H9 (cell line): ENCODE data around the gene ZNF846. TPM values are rescaled to one million over a fixed set of nuclear protein-coding genes. Genes with fewer than 3 reads are reported as not detected.
A peak's percentile ranks its signal among the peaks of the same experiment; 100 is the strongest.

ENCODE experiments used
- DNase-seq: peaks from one replicate; pipeline ENCODE4 v3.0.0-alpha.2; 2017
- H2AFZ ChIP-seq: one replicate; pipeline ENCODE4 v1.6.1; 2013; ENCODE audit warnings: mild to moderate bottlenecking, low read length, control low read depth, moderate library complexity
- H2AK5ac ChIP-seq: 2 replicates; pipeline ENCODE4 v1.6.1; 2013; ENCODE audit warnings: low read length, control low read depth, mixed read lengths; ENCODE audit not compliant: insufficient read length
- H2BK120ac ChIP-seq: one replicate; pipeline ENCODE4 v1.6.1; 2013; ENCODE audit warnings: low read depth, mild to moderate bottlenecking, low read length, control low read depth, inconsistent platforms; ENCODE audit not compliant: poor library complexity, severe bottlenecking
- H2BK12ac ChIP-seq: 2 replicates; pipeline ENCODE4 v1.6.1; 2013; ENCODE audit warnings: low read length, control low read depth, mixed read lengths, low read depth; ENCODE audit not compliant: insufficient read length
- H2BK15ac ChIP-seq: 2 replicates; pipeline ENCODE4 v1.6.1; 2013; ENCODE audit warnings: low read depth, low read length, control low read depth
- H2BK20ac ChIP-seq: one replicate; pipeline ENCODE4 v1.6.1; 2013; ENCODE audit warnings: low read depth, mild to moderate bottlenecking, low read length, control low read depth, inconsistent platforms; ENCODE audit not compliant: poor library complexity, severe bottlenecking
- H2BK5ac ChIP-seq: 2 replicates; pipeline ENCODE4 v1.6.1; 2013; ENCODE audit warnings: low read length, control low read depth, mixed read lengths; ENCODE audit not compliant: insufficient read length
- H3K14ac ChIP-seq: 2 replicates; pipeline ENCODE4 v1.6.1; 2013; ENCODE audit warnings: low read length, control low read depth; ENCODE audit not compliant: insufficient read depth
- H3K18ac ChIP-seq: 2 replicates; pipeline ENCODE4 v1.6.1; 2013; ENCODE audit warnings: low read depth, mild to moderate bottlenecking, mixed read lengths, low read length, control low read depth; ENCODE audit not compliant: insufficient read length
- H3K23ac ChIP-seq: 2 replicates; pipeline ENCODE4 v1.6.1; 2013; ENCODE audit warnings: low read length, control low read depth, mixed read lengths, low read depth; ENCODE audit not compliant: insufficient read length
- H3K23me2 ChIP-seq: 2 replicates; pipeline ENCODE4 v1.6.1; 2013; ENCODE audit warnings: low read depth, mild to moderate bottlenecking, mixed read lengths, low read length, control low read depth; ENCODE audit not compliant: insufficient read length, poor library complexity, severe bottlenecking
- H3K27ac ChIP-seq: 2 replicates; pipeline ENCODE4 v1.5.1; 2013; ENCODE audit warnings: low read length, control low read depth, mixed read lengths, low read depth; ENCODE audit not compliant: insufficient read length
- H3K27me3 ChIP-seq: 2 replicates; pipeline ENCODE4 v1.6.1; 2013; ENCODE audit warnings: low read length, control low read depth, inconsistent platforms; ENCODE audit not compliant: insufficient read depth
- H3K4ac ChIP-seq: 2 replicates; pipeline ENCODE4 v1.6.1; 2013; ENCODE audit warnings: low read depth, mild to moderate bottlenecking, control low read depth, inconsistent platforms, low read length, moderate library complexity
- H3K4me1 ChIP-seq: 2 replicates; pipeline ENCODE4 v1.6.1; 2013; ENCODE audit warnings: low read length, control low read depth, inconsistent platforms; ENCODE audit not compliant: insufficient read depth
- H3K4me2 ChIP-seq: 2 replicates; pipeline ENCODE4 v1.6.1; 2013; ENCODE audit warnings: low read length, control low read depth, mixed read lengths; ENCODE audit not compliant: insufficient read length, insufficient read depth
- H3K56ac ChIP-seq: 2 replicates; pipeline ENCODE4 v1.6.1; 2013; ENCODE audit warnings: low read depth, mild to moderate bottlenecking, mixed read lengths, low read length, control low read depth; ENCODE audit not compliant: insufficient read length
- H3K79me1 ChIP-seq: 2 replicates; pipeline ENCODE4 v1.6.1; 2013; ENCODE audit warnings: low read depth, mild to moderate bottlenecking, moderate library complexity, low read length, control low read depth, inconsistent platforms; ENCODE audit not compliant: insufficient read depth, poor library complexity, severe bottlenecking
- H3K79me2 ChIP-seq: 2 replicates; pipeline ENCODE4 v1.6.1; 2013; ENCODE audit warnings: low read length, control low read depth, inconsistent platforms; ENCODE audit not compliant: insufficient read depth
- H3K9ac ChIP-seq: 2 replicates; pipeline ENCODE4 v1.6.1; 2013; ENCODE audit warnings: low read length, control low read depth, mixed read lengths; ENCODE audit not compliant: insufficient read length; ENCODE audit errors: extremely low read depth
- H3K9me3 ChIP-seq: one replicate; pipeline ENCODE4 v1.6.1; 2013; ENCODE audit warnings: low read depth, low read length, inconsistent platforms; ENCODE audit not compliant: control insufficient read depth
- H3T11ph ChIP-seq: one replicate; pipeline ENCODE4 v1.6.1; 2013; ENCODE audit warnings: mild to moderate bottlenecking, low read length, control low read depth, inconsistent platforms
- H4K20me1 ChIP-seq: one replicate; pipeline ENCODE4 v1.6.1; 2013; ENCODE audit not compliant: control insufficient read depth, insufficient read length, insufficient read depth
- H4K5ac ChIP-seq: 2 replicates; pipeline ENCODE4 v1.6.1; 2013; ENCODE audit warnings: low read depth, mild to moderate bottlenecking, mixed read lengths, low read length, control low read depth; ENCODE audit not compliant: insufficient read length
- H4K8ac ChIP-seq: replicated peaks from 2 replicates; pipeline ENCODE4 v1.6.1; 2013; ENCODE audit warnings: low read length, control low read depth, mixed read lengths, low read depth; ENCODE audit not compliant: insufficient read length
- H4K91ac ChIP-seq: 2 replicates; pipeline ENCODE4 v1.6.1; 2013; ENCODE audit warnings: low read depth, mild to moderate bottlenecking, moderate library complexity, mixed read lengths, low read length, control low read depth; ENCODE audit not compliant: insufficient read length
- H3K27ac Mint-ChIP-seq, 3 experiments: 2 replicates in 2 of 3; 3 replicates in 1 of 3; pipeline ENCODE4 v1.8.0; 2020 to 2021; ENCODE audit warnings: mixed read lengths in 3 of 3, mild to moderate bottlenecking in 1 of 3, moderate library complexity in 1 of 3
- H3K27me3 Mint-ChIP-seq: 2 replicates; pipeline ENCODE4 v1.8.0; 2021; ENCODE audit warnings: low read depth, mild to moderate bottlenecking, moderate library complexity, mixed read lengths
- H3K36me3 Mint-ChIP-seq, 3 experiments: 2 replicates in 2 of 3; 3 replicates in 1 of 3; pipeline ENCODE4 v1.8.0; 2020 to 2021; ENCODE audit warnings: low read depth in 3 of 3, mixed read lengths in 3 of 3; ENCODE audit not compliant: insufficient read depth in 1 of 3
- H3K4me1 Mint-ChIP-seq, 2 experiments: 2 replicates each; pipeline ENCODE4 v1.8.0; 2020; ENCODE audit warnings: mixed read lengths in 2 of 2
- H3K4me3 Mint-ChIP-seq, 2 experiments: 2 replicates in 1 of 2; 3 replicates in 1 of 2; pipeline ENCODE4 v1.8.0; 2020 to 2021; ENCODE audit warnings: mild to moderate bottlenecking in 2 of 2, mixed read lengths in 2 of 2, moderate library complexity in 1 of 2
- H3K9me3 Mint-ChIP-seq, 2 experiments: 2 replicates in 1 of 2; 3 replicates in 1 of 2; pipeline ENCODE4 v1.8.0; 2020; ENCODE audit warnings: mild to moderate bottlenecking in 2 of 2, mixed read lengths in 2 of 2, moderate library complexity in 1 of 2
- CTCF ChIP-seq: fragments of 200-600 bp; sonication (generic); conservative IDR thresholded peaks from 3 replicates; pipeline ENCODE4 v1.8.0; 2021; ENCODE audit warnings: antibody characterized with exemption, mild to moderate bottlenecking
- WGBS: extraction: QIAGEN DNeasy Blood & Tissue Kit; methylation state at CpG from one replicate; pipeline ENCODE4 v1.1.7; 2013; ENCODE audit warnings: missing lambda C conversion rate, low lambda C conversion rate, mixed read lengths; ENCODE audit not compliant: insufficient read length; ENCODE audit errors: extremely low coverage; 5-methylcytosine and 5-hydroxymethylcytosine counted together
- total RNA-seq: library from RNA; stranded (reverse); gene quantifications from 2 replicates; pipeline ENCODE4 v1.2.1, GENCODE V29; 2021

The ZNF846 gene
- total RNA-seq, 1 experiment from 2014 or later = 9.2 TPM

DNA sequence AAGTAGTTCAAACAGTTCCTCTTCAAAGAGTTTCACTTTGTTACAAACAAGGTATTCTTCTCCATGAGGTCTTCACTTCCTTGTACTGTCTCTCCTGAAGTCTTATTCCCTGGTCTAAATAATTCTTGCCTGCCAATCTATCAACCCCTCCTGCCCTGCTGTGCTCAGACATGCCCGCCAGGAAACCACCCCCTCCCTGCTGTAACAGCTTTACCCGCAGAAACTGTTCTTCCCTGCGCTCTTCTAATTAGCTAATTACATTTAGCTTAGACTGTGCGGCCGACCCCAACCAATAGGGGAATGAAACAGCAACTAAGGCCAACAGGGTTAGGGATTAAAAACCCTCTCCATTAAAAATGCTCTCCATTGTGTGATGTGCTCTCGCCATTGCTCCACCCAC is 46.7 kb downstream of the ZNF846 start:
- Mint-ChIP-seq H3K27ac (peak overlapping the region in 2 of 3 experiments; percentile 5 to 18; a peak in 1 of 7 replicates), H3K27me3 (no peaks in the 10 kb centered on the region; the same call in 1 of the 2 replicates), H3K4me1 (peaks cover 14 to 24% of the 10 kb centered on the region in 2 experiments), H3K9me3 (peaks cover 51 to 72% of the 10 kb centered on the region in 2 experiments), H3K4me3 (no peak overlapping the region), H3K36me3 (peaks cover 0 to 10% (median 7%) of the 10 kb centered on the region in 3 experiments; a peak in 3 of 7 replicates)
- H2BK15ac ChIP-seq = no peak overlapping the region
- WGBS = no CpG with 5 or more reads among the region's 6 CpGs
- H3K27me3 ChIP-seq = no peaks in the 10 kb centered on the region
- no peak overlapping the region for H3K18ac ChIP-seq
- H3K14ac ChIP-seq = no peak overlapping the region
- no peak overlapping the region for H4K8ac ChIP-seq
- H2BK12ac ChIP-seq = no peak overlapping the region
- H3K9ac ChIP-seq = no peak overlapping the region
- no peak overlapping the region for H4K91ac ChIP-seq
- TF ChIP-seq CTCF = no peak
- no peak overlapping the region for H3K23ac ChIP-seq
- H2AK5ac ChIP-seq = no peak overlapping the region
- peak; percentile 26 for DNase-seq
- no peak overlapping the region for H3K27ac ChIP-seq
- no peaks in the 10 kb centered on the region for H4K20me1 ChIP-seq
- H3K56ac ChIP-seq = no peak overlapping the region
- H2BK5ac ChIP-seq = no peak overlapping the region
- no peak overlapping the region for H2BK20ac ChIP-seq
- peak overlapping the region; percentile 77 for H2AFZ ChIP-seq
- no peak overlapping the region for H3T11ph ChIP-seq
- H3K4me1 ChIP-seq = no peaks in the 10 kb centered on the region; the same call in 1 of the 2 replicates
- peaks cover 8% of the 10 kb centered on the region for H3K9me3 ChIP-seq
- no peaks in the 10 kb centered on the region for H3K79me2 ChIP-seq
- H3K79me1 ChIP-seq = no peaks in the 10 kb centered on the region
- no peak overlapping the region for H3K4ac ChIP-seq
- no peak overlapping the region for H4K5ac ChIP-seq
- H2BK120ac ChIP-seq = no peak overlapping the region
- no peak overlapping the region for H3K4me2 ChIP-seq
- H3K23me2 ChIP-seq = no peaks in the 10 kb centered on the region
